Trophoblast cell (in vitro differentiated cells and primary cell): ENCODE data around the gene CEND1.

Experiments
- DNase-seq, 2 donors: peaks; one replicate each; pipeline ENCODE4 v3.0.0-alpha.2; 2016
- H2AFZ ChIP-seq: 2 replicates; pipeline ENCODE4 v1.6.1; 2013; ENCODE audit warnings: low read length, moderate library complexity, mild to moderate bottlenecking; ENCODE audit not compliant: insufficient read depth, poor library complexity
- H2AK5ac ChIP-seq: 2 replicates; pipeline ENCODE4 v1.6.1; 2013; ENCODE audit warnings: mild to moderate bottlenecking, low read length
- H2BK120ac ChIP-seq: 2 replicates; pipeline ENCODE4 v1.6.1; 2013; ENCODE audit warnings: low read length, mild to moderate bottlenecking, moderate library complexity; ENCODE audit not compliant: insufficient read depth, poor library complexity
- H2BK12ac ChIP-seq: 2 replicates; pipeline ENCODE4 v1.6.1; 2013; ENCODE audit warnings: mild to moderate bottlenecking, low read length, moderate library complexity
- H2BK5ac ChIP-seq: 2 replicates; pipeline ENCODE4 v1.6.1; 2013; ENCODE audit warnings: low read length, low read depth, moderate library complexity, mild to moderate bottlenecking; ENCODE audit not compliant: poor library complexity
- H3K14ac ChIP-seq: 2 replicates; pipeline ENCODE4 v1.6.1; 2013; ENCODE audit warnings: mild to moderate bottlenecking, low read length
- H3K18ac ChIP-seq: 2 replicates; pipeline ENCODE4 v1.6.1; 2013; ENCODE audit warnings: mild to moderate bottlenecking, low read length
- H3K23ac ChIP-seq: 2 replicates; pipeline ENCODE4 v1.6.1; 2013; ENCODE audit warnings: low read length
- H3K27ac ChIP-seq: 2 replicates; pipeline ENCODE4 v1.5.1; 2013; ENCODE audit warnings: low read depth, mild to moderate bottlenecking, inconsistent platforms, low read length, moderate library complexity
- H3K27me3 ChIP-seq: 2 replicates; pipeline ENCODE4 v1.6.1; 2013; ENCODE audit warnings: inconsistent platforms, mild to moderate bottlenecking, low read length, moderate library complexity; ENCODE audit not compliant: insufficient read depth
- H3K36me3 ChIP-seq, 2 experiments: 1 replicate in 1 of 2; 2 replicates in 1 of 2; pipeline ENCODE4 v1.6.1; 2013; ENCODE audit warnings: low read length in 2 of 2, mild to moderate bottlenecking in 2 of 2, moderate library complexity in 1 of 2; ENCODE audit not compliant: insufficient read depth in 2 of 2, control insufficient read depth in 1 of 2
- H3K4ac ChIP-seq: 2 replicates; pipeline ENCODE4 v1.6.1; 2013; ENCODE audit warnings: low read depth, mild to moderate bottlenecking, low read length, moderate library complexity
- H3K4me1 ChIP-seq, 2 experiments: 1 replicate in 1 of 2; 2 replicates in 1 of 2; pipeline ENCODE4 v1.6.1; 2013; ENCODE audit warnings: low read length in 2 of 2, mild to moderate bottlenecking in 2 of 2, moderate library complexity in 1 of 2; ENCODE audit not compliant: insufficient read depth in 2 of 2, control insufficient read depth in 1 of 2
- H3K4me2 ChIP-seq: 2 replicates; pipeline ENCODE4 v1.6.1; 2013; ENCODE audit warnings: inconsistent platforms, mild to moderate bottlenecking, low read length, moderate library complexity
- H3K4me3 ChIP-seq: 2 replicates; pipeline ENCODE4 v1.5.1; 2013; ENCODE audit warnings: mild to moderate bottlenecking, low read depth, low read length, inconsistent platforms
- H3K79me1 ChIP-seq: one replicate; pipeline ENCODE4 v1.6.1; 2013; ENCODE audit warnings: low read length
- H3K79me2 ChIP-seq: 2 replicates; pipeline ENCODE4 v1.6.1; 2013; ENCODE audit warnings: low read length, mild to moderate bottlenecking; ENCODE audit not compliant: control insufficient read depth, insufficient read depth, poor library complexity
- H3K9ac ChIP-seq: 2 replicates; pipeline ENCODE4 v1.6.1; 2013; ENCODE audit warnings: mild to moderate bottlenecking, low read length
- H3K9me3 ChIP-seq: 2 replicates; pipeline ENCODE4 v1.6.1; 2013; ENCODE audit warnings: low read depth, mild to moderate bottlenecking, control low read depth, inconsistent platforms, low read length; ENCODE audit not compliant: insufficient read depth
- H4K12ac ChIP-seq: 2 replicates; pipeline ENCODE4 v1.6.1; 2013; ENCODE audit warnings: low read depth, mild to moderate bottlenecking, low read length, moderate library complexity
- H4K8ac ChIP-seq: 2 replicates; pipeline ENCODE4 v1.6.1; 2013; ENCODE audit warnings: low read depth, mild to moderate bottlenecking, low read length, moderate library complexity
- H4K91ac ChIP-seq: one replicate; pipeline ENCODE4 v1.6.1; 2013; ENCODE audit warnings: low read depth, mild to moderate bottlenecking, low read length, moderate library complexity
- WGBS: extraction: QIAGEN DNeasy Blood & Tissue Kit; methylation state at CpG from one replicate; pipeline ENCODE4 v1.1.7; 2013; ENCODE audit warnings: missing lambda C conversion rate; ENCODE audit not compliant: insufficient read length, insufficient coverage; ENCODE audit errors: extremely low coverage; 5-methylcytosine and 5-hydroxymethylcytosine counted together

CEND1 gene

DNA sequence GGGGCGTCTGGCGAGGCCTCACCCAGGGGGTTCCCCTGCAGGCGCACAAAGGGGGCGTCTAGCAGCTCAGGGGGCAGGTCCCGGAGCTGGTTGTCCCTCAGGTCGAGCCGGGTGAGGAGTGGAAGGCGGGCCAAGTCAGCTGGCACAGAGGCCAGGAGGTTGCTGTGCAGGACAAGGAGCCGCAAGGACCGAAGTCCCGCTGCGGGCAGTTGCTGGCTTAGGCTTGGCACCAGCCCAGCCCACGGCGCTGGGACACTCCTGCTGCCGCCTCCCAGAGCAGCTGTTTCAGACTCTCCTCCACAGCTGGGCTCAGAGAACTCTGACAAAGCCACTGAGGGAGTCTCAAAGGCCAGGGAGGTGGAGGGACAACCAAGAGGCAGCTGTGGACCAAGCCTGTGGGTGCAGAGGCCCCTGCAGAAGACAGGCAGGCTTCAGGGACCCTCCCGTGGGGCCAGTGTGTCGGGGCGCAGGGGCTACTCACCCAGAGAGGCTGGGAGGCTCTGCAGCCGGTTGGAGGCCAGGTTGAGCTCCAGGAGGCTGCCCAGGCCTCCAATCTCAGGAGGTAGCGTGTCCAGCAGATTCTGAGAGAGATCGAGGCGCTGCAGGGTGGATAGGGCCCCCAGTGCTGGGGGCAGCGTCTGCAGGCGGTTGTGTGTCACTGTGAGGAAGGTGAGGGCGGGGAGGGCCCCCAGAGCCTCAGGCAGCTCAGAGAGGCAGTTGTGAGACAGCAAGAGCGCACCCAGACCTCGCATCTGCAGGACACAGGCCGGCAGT lies 13.0 kb upstream of the CEND1 start:
- H3K9me3 ChIP-seq, result peaks cover 5% of the 10 kb centered on the region
- peaks cover 8% of the 10 kb centered on the region for H3K79me2 ChIP-seq
- H2BK5ac ChIP-seq, result no peak overlapping the region
- H3K4me3 ChIP-seq, result no peak overlapping the region
- no peak overlapping the region for H4K12ac ChIP-seq
- no peak overlapping the region for H3K4me2 ChIP-seq
- H3K27ac ChIP-seq, result no peak overlapping the region
- no peak overlapping the region for H3K4ac ChIP-seq
- no peak overlapping the region for H3K9ac ChIP-seq
- no peak overlapping the region for H2BK12ac ChIP-seq
- H2AFZ ChIP-seq, result no peak overlapping the region
- H3K14ac ChIP-seq, result no peak overlapping the region
- no peak overlapping the region for H4K91ac ChIP-seq
- H2AK5ac ChIP-seq, result no peak overlapping the region
- no peaks in the 10 kb centered on the region for H3K27me3 ChIP-seq
- no CpG with 5 or more reads among the region's 28 CpGs for WGBS
- peaks cover 16% of the 10 kb centered on the region for H3K79me1 ChIP-seq
- H3K4me1 ChIP-seq, result peaks cover 15 to 17% of the 10 kb centered on the region in 2 experiments
- no peak overlapping the region for H2BK120ac ChIP-seq
- no peak for DNase-seq
- H4K8ac ChIP-seq, result no peak overlapping the region
- no peak overlapping the region for H3K18ac ChIP-seq
- H3K36me3 ChIP-seq, result peaks cover 42 to 45% of the 10 kb centered on the region in 2 experiments
- no peak overlapping the region for H3K23ac ChIP-seq

DNA sequence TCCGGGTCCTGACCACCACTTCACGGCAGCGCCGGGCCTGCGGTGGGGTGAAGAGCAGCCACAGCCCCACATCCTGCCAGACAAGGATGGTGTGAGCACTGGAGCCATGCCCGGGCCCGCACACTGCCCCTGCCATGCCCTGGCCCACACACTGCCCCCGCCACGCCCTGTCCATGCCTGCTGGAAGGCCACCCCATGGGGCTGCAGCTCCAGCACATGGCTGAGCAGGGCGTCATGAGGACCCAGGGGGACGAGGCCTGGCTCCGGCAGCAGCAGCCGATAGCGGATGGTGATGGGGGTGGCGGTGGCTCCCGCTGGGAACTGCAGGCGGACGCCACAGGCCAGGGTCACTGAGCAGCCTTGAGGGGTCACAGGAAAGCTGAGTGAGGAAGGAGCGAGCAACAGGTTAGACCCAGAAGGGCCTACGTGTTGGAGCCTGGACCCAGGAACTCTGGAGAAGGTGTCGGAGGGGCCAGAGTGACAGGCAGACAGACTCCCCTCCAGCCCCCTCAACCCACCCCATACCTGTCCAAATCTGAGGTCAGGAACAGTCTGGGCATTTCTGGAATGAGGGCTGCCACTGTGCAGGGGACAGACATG lies 12.2 kb upstream of the CEND1 start:
- Histone ChIP-seq H3K4me2 (no peak overlapping the region), H3K79me1 (peaks cover 21% of the 10 kb centered on the region), H3K27ac (no peak overlapping the region), H2BK120ac (no peak overlapping the region), H2AK5ac (no peak overlapping the region), H3K4me1 (peaks cover 15 to 18% of the 10 kb centered on the region in 2 experiments), H3K23ac (no peak overlapping the region), H2BK5ac (no peak overlapping the region), H4K12ac (no peak overlapping the region), H3K79me2 (peaks cover 12% of the 10 kb centered on the region), H3K18ac (no peak overlapping the region), H3K14ac (no peak overlapping the region), H3K4me3 (peak overlapping the region; percentile 35), H4K91ac (no peak overlapping the region), H2AFZ (no peak overlapping the region), H3K9me3 (peaks cover 5% of the 10 kb centered on the region), H3K36me3 (peaks cover 42 to 45% of the 10 kb centered on the region in 2 experiments), H4K8ac (no peak overlapping the region), H2BK12ac (no peak overlapping the region), H3K27me3 (no peaks in the 10 kb centered on the region), H3K4ac (no peak overlapping the region), H3K9ac (no peak overlapping the region)
- no CpG with 5 or more reads among the region's 21 CpGs for WGBS
- no peak for DNase-seq

DNA sequence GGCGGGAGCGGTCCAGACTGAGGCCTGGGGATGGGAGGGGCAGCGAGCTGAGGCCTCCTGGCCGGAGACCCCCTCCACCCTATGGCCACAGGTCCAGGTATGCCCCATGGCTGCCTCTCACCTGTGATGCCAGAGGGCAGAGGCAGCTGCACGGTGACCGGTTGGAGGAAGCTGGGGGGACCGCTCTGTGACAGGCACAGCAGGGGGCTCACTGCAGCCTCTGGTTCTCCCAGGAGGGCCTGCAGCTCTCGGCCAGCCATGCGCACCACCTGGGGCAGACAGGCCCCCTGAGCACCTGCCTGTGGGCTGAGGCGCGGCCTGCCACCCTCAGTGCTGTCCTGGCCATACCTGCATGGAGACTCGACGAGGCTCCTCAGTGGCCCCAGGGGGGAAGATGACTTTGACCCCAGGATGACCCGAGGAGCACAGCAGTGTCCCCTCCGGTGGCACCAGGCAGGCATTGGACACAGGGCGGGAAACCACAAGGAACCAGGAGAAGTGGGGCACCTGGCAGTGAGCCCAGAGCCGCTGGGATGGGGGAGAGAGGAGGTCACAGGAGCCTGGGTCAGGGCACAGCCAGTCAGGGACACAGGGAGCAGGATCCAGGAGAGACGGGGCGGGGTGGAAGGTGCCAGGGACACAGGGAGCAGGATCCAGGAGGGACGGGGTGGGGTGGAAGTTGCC lies 11.3 kb upstream of the CEND1 start:
- H3K4me2 ChIP-seq, result no peak overlapping the region
- no peak overlapping the region for H2AFZ ChIP-seq
- peaks cover 5% of the 10 kb centered on the region for H3K9me3 ChIP-seq
- H3K36me3 ChIP-seq, result peaks cover 42 to 45% of the 10 kb centered on the region in 2 experiments
- H3K4ac ChIP-seq, result no peak overlapping the region
- peaks cover 12% of the 10 kb centered on the region for H3K79me2 ChIP-seq
- peaks cover 21% of the 10 kb centered on the region for H3K79me1 ChIP-seq
- no peak overlapping the region for H2AK5ac ChIP-seq
- H3K4me3 ChIP-seq, result no peak overlapping the region
- no peak overlapping the region for H2BK120ac ChIP-seq
- H3K23ac ChIP-seq, result no peak overlapping the region
- peaks cover 24 to 27% of the 10 kb centered on the region in 2 experiments for H3K4me1 ChIP-seq
- no peak for DNase-seq
- H3K27ac ChIP-seq, result no peak overlapping the region
- WGBS, result no CpG with 5 or more reads among the region's 20 CpGs
- H2BK12ac ChIP-seq, result no peak overlapping the region
- H4K8ac ChIP-seq, result no peak overlapping the region
- H3K14ac ChIP-seq, result no peak overlapping the region
- H2BK5ac ChIP-seq, result no peak overlapping the region
- no peak overlapping the region for H3K9ac ChIP-seq
- H4K12ac ChIP-seq, result no peak overlapping the region
- H3K27me3 ChIP-seq, result no peaks in the 10 kb centered on the region
- no peak overlapping the region for H3K18ac ChIP-seq
- H4K91ac ChIP-seq, result no peak overlapping the region

DNA sequence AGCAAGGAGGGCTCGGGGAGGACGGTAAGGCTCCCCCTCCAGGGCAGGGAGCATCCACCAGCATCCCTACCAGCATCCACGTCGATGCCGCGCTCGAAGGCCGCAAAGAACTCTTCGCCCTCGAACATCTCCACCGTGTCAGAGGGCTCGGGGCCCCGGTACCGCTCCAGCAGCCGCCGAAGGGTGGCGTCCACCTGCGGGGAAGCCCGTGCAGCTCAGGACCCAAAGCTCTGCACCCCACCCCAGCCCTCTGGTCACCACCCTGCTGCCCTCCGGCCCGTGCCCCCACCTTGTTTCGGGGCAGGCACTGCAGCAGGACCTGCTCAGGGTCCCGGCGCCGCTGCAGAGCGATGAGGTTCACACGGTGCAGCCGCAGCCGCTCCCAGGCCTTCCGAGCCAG lies 10.6 kb upstream of the CEND1 start:
- no peak overlapping the region for H3K4me3 ChIP-seq
- H2AFZ ChIP-seq, result no peak overlapping the region
- H3K14ac ChIP-seq, result no peak overlapping the region
- H3K27ac ChIP-seq, result no peak overlapping the region
- H3K4me1 ChIP-seq, result peaks cover 27 to 31% of the 10 kb centered on the region in 2 experiments
- H2BK120ac ChIP-seq, result no peak overlapping the region
- H4K12ac ChIP-seq, result no peak overlapping the region
- peaks cover 19% of the 10 kb centered on the region for H3K79me1 ChIP-seq
- H2AK5ac ChIP-seq, result no peak overlapping the region
- H3K18ac ChIP-seq, result no peak overlapping the region
- H2BK5ac ChIP-seq, result no peak overlapping the region
- H3K4ac ChIP-seq, result no peak overlapping the region
- H3K79me2 ChIP-seq, result peaks cover 11% of the 10 kb centered on the region
- no peak overlapping the region for H4K8ac ChIP-seq
- H3K23ac ChIP-seq, result no peak overlapping the region
- no peak overlapping the region for H2BK12ac ChIP-seq
- no peak overlapping the region for H3K9ac ChIP-seq
- no peak for DNase-seq
- WGBS, result no CpG with 5 or more reads among the region's 30 CpGs
- no peak overlapping the region for H4K91ac ChIP-seq
- H3K4me2 ChIP-seq, result no peak overlapping the region
- peaks cover 5% of the 10 kb centered on the region for H3K9me3 ChIP-seq
- H3K36me3 ChIP-seq, result peaks cover 42 to 45% of the 10 kb centered on the region in 2 experiments
- no peaks in the 10 kb centered on the region for H3K27me3 ChIP-seq
